Forelimb muscle (tissue), 1 donor: ENCODE results near the gene NSD1. TPM values are rescaled to one million over a fixed set of nuclear protein-coding genes. Genes with fewer than 3 reads are reported as not detected.
"Not testable (repeated sequence)": the region's sequence is repeated elsewhere in the genome, so short reads cannot be mapped to it uniquely, and the experiment has no call there.

Experiments
- DNase-seq: peaks from one replicate; pipeline ENCODE4 v3.0.0-alpha.2; 2013; ENCODE audit warnings: low read depth
- polyA plus RNA-seq: library from polyadenylated mRNA; unstranded; fragments of 120-200 nt; gene quantifications from one replicate; pipeline ENCODE4 v1.2.1, GENCODE V29; 2013; ENCODE audit not compliant: insufficient read length

Gene NSD1
- polyA plus RNA-seq, 1 donor = 40.7 TPM

GRCh38 chr5:177232358-177232757 is 98.8 kb downstream of the NSD1 start:
- DNase-seq = no peak

- no peak for DNase-seq
Observed at GRCh38 chr5:177232761-177233160, 99.2 kb downstream of the NSD1 start.

- no peak for DNase-seq
Observed at GRCh38 chr5:177233206-177233605, 99.6 kb downstream of the NSD1 start.

- no peak for DNase-seq
Observed at GRCh38 chr5:177233802-177234201, 100.2 kb downstream of the NSD1 start.

GRCh38 chr5:177234841-177235240 is 101.3 kb downstream of the NSD1 start:
- DNase-seq = no peak

GRCh38 chr5:177241768-177242167 is 108.2 kb downstream of the NSD1 start:
- DNase-seq = no peak

GRCh38 chr5:177242304-177242703 is 108.7 kb downstream of the NSD1 start:
- no peak for DNase-seq

GRCh38 chr5:177249761-177250537 is 116.4 kb downstream of the NSD1 start:
- no peak for DNase-seq

GRCh38 chr5:177253252-177253651 is 119.7 kb downstream of the NSD1 start:
- no peak for DNase-seq

GRCh38 chr5:177256296-177256695 is 122.7 kb downstream of the NSD1 start:
- no peak for DNase-seq

GRCh38 chr5:177258711-177259110 is 125.1 kb downstream of the NSD1 start:
- DNase-seq = not testable (repeated sequence)

GRCh38 chr5:177260961-177261360 is 127.4 kb downstream of the NSD1 start:
- no peak for DNase-seq

GRCh38 chr5:177261510-177261909 is 127.9 kb downstream of the NSD1 start:
- no peak for DNase-seq

- DNase-seq = no peak
Observed at GRCh38 chr5:177264178-177264577, 130.6 kb downstream of the NSD1 start.

- DNase-seq = no peak
Observed at GRCh38 chr5:177265395-177265794, 131.8 kb downstream of the NSD1 start.

- DNase-seq = no peak
Observed at GRCh38 chr5:177269232-177269895, 135.8 kb downstream of the NSD1 start.

GRCh38 chr5:177269976-177270375 is 136.4 kb downstream of the NSD1 start:
- no peak for DNase-seq

GRCh38 chr5:177270653-177271052 is 137.1 kb downstream of the NSD1 start:
- no peak for DNase-seq

GRCh38 chr5:177271113-177271512 is 137.5 kb downstream of the NSD1 start:
- no peak for DNase-seq

- DNase-seq = no peak
Observed at GRCh38 chr5:177275883-177276282, 142.3 kb downstream of the NSD1 start.

- no peak for DNase-seq
Observed at GRCh38 chr5:177276886-177277285, 143.3 kb downstream of the NSD1 start.

- no peak for DNase-seq
Observed at GRCh38 chr5:177288191-177288590, 154.6 kb downstream of the NSD1 start.
